Measurements from ENCODE around the gene FATE1.

The FATE1 gene

GRCh38 chrX:151704041-151704663 is 11.7 kb upstream of the FATE1 start:
- Histone ChIP-seq H3K9me3 (ENCODE audit: control insufficient read depth, insufficient read depth, low read depth, low read length) (no peaks in the 10 kb centered on the region), H3K4me3 (ENCODE audit: low read depth, low read length) (no peak overlapping the region), H3K27ac (ENCODE audit: extremely low read depth, low read depth, low read length) (no peak overlapping the region), H3K36me3 (ENCODE audit: control insufficient read depth in 2 of 2, insufficient read depth in 1 of 2, low read length in 2 of 2) (no peaks in the 10 kb centered on the region), H3K4me1 (ENCODE audit: control insufficient read depth, insufficient read depth, low read length) (no peaks in the 10 kb centered on the region)
- POLR2A ChIA-PET = no interaction called here
- TF ChIP-seq ZNF221 (tag by site-specific recombination; IDR thresholded peaks at IDR 0.05; ENCODE audit: borderline replicate concordance) = no peak
- no peak for TF ChIP-seq ZNF521 (tag by site-specific recombination; IDR thresholded peaks at IDR 0.05)
- TF ChIP-seq ZNF280C (tag by site-specific recombination; IDR thresholded peaks at IDR 0.05) = no peak
- TF ChIP-seq ZBTB49 (tag by site-specific recombination; IDR thresholded peaks at IDR 0.05; ENCODE audit: low read depth) = no peak
- no peak for TF ChIP-seq HOXA7 (CRISPR knock-in tag; IDR thresholded peaks at IDR 0.05; ENCODE audit: borderline replicate concordance)
- 0 out of 2 replicates have a peak, but pooled peaks have one; percentile 2 for TF ChIP-seq EGR2 (tag by site-specific recombination; IDR thresholded peaks at IDR 0.05; ENCODE audit: low read depth)
- CTCF ChIA-PET = interaction anchor here (1.0 kb wide), 1 partner anchor 9 kb away, joined by 4 read pairs; no protein-coding TSS in a partner anchor

- Histone ChIP-seq H3K4me3 (ENCODE audit: low read depth, low read length) (no peak overlapping the region), H3K4me1 (ENCODE audit: control insufficient read depth, insufficient read depth, low read length) (no peaks in the 10 kb centered on the region), H3K27ac (ENCODE audit: extremely low read depth, low read depth, low read length) (no peak overlapping the region), H3K9me3 (ENCODE audit: control insufficient read depth, insufficient read depth, low read depth, low read length) (no peaks in the 10 kb centered on the region), H3K36me3 (ENCODE audit: control insufficient read depth in 2 of 2, insufficient read depth in 1 of 2, low read length in 2 of 2) (no peaks in the 10 kb centered on the region)
- TF ChIP-seq OVOL3 (tag by site-specific recombination; IDR thresholded peaks at IDR 0.05) (no peak), ZNF266 (tag by site-specific recombination; IDR thresholded peaks at IDR 0.05; ENCODE audit: low read depth) (no peak), ZNF707 (tag by site-specific recombination; IDR thresholded peaks at IDR 0.05) (no peak), ZBTB20 (tag by site-specific recombination; IDR thresholded peaks at IDR 0.05) (no peak), ZSCAN30 (tag by site-specific recombination; IDR thresholded peaks at IDR 0.05) (no peak), FEZF1 (tag by site-specific recombination; IDR thresholded peaks at IDR 0.05) (no peak), ZNF658 (tag by site-specific recombination; IDR thresholded peaks at IDR 0.05) (no peak), SALL2 (tag by site-specific recombination; IDR thresholded peaks at IDR 0.05; ENCODE audit: borderline replicate concordance) (no peak), ZFP69B (tag by site-specific recombination; IDR thresholded peaks at IDR 0.05) (no peak), ZSCAN23 (tag by site-specific recombination; IDR thresholded peaks at IDR 0.05) (no peak), ZNF174 (tag by site-specific recombination; IDR thresholded peaks at IDR 0.05) (no peak), ZNF549 (tag by site-specific recombination; IDR thresholded peaks at IDR 0.05) (no peak), YY2 (tag by site-specific recombination; IDR thresholded peaks at IDR 0.05) (no peak), ATF2 (tag by site-specific recombination; IDR thresholded peaks at IDR 0.05; ENCODE audit: low read depth) (no peak)
- POLR2A ChIA-PET = no interaction called here
- CTCF ChIA-PET = no interaction called here
These were observed 7.0 kb upstream of the FATE1 start for GRCh38 chrX:151708821-151709220.
